HG03432 (cell line): Measurements from ENCODE around the gene WDHD1.
"Not testable (repeated sequence)": the region's sequence is repeated elsewhere in the genome, so short reads cannot be mapped to it uniquely, and the experiment has no call there.

ENCODE experiments used
- ATAC-seq: cut with Tn5 transposase; IDR thresholded peaks from one replicate; pipeline ENCODE4 v1.9.1; 2021; ENCODE audit warnings: mild to moderate bottlenecking, moderate library complexity; ENCODE audit not compliant: unreplicated experiment

The WDHD1 gene

GRCh38 chr14:55047301-55048053, 20.6 kb upstream of the WDHD1 start:
- no peak for ATAC-seq

- no peak for ATAC-seq
These were observed 18.2 kb upstream of the WDHD1 start for GRCh38 chr14:55045087-55045486.

- no peak for ATAC-seq
These were observed 16.6 kb upstream of the WDHD1 start for GRCh38 chr14:55043528-55043927.

GRCh38 chr14:55038708-55039107, 11.8 kb upstream of the WDHD1 start:
- no peak for ATAC-seq

GRCh38 chr14:55037995-55038394, 11.1 kb upstream of the WDHD1 start:
- ATAC-seq: not testable (repeated sequence)

- ATAC-seq: no peak
These were observed 4.3 kb upstream of the WDHD1 start for GRCh38 chr14:55031190-55031589.

- ATAC-seq: no peak
These were observed 1.6 kb upstream of the WDHD1 start for GRCh38 chr14:55028476-55028875.

GRCh38 chr14:55028066-55028465, 1.2 kb upstream of the WDHD1 start:
- no peak for ATAC-seq

GRCh38 chr14:55026441-55026792, 482 bp downstream of the WDHD1 start:
- no peak for ATAC-seq

- no peak for ATAC-seq
These were observed 951 bp downstream of the WDHD1 start for GRCh38 chr14:55025948-55026347.

- ATAC-seq: not testable (repeated sequence)
These were observed 2.5 kb downstream of the WDHD1 start for GRCh38 chr14:55024365-55024764.

- ATAC-seq: no peak
These were observed 6.8 kb downstream of the WDHD1 start for GRCh38 chr14:55019968-55020554.

GRCh38 chr14:55015006-55015405, 11.9 kb downstream of the WDHD1 start:
- no peak for ATAC-seq

GRCh38 chr14:55005071-55005470, 21.8 kb downstream of the WDHD1 start:
- ATAC-seq: no peak

- ATAC-seq: no peak
These were observed 26.5 kb downstream of the WDHD1 start for GRCh38 chr14:55000381-55000780.

- ATAC-seq: no peak
These were observed 41.7 kb downstream of the WDHD1 start for GRCh38 chr14:54985156-54985555.

GRCh38 chr14:54981698-54982097, 45.2 kb downstream of the WDHD1 start:
- no peak for ATAC-seq

- no peak for ATAC-seq
These were observed 47.9 kb downstream of the WDHD1 start for GRCh38 chr14:54979039-54979438.

- ATAC-seq: no peak
These were observed 50.6 kb downstream of the WDHD1 start for GRCh38 chr14:54976316-54976715.

GRCh38 chr14:54975856-54976255, 51.0 kb downstream of the WDHD1 start:
- no peak for ATAC-seq

- ATAC-seq: no peak
These were observed 52.0 kb downstream of the WDHD1 start for GRCh38 chr14:54974788-54975414.

- ATAC-seq: no peak
These were observed 59.4 kb downstream of the WDHD1 start for GRCh38 chr14:54967496-54967895.
